Sigmoid colon (tissue), 4 donors: ENCODE data around the gene FGFBP3.

Experiments
- EP300 ChIP-seq, 4 donors: sonication (generic); formaldehyde crosslinking; IDR thresholded peaks; one replicate each; pipeline ENCODE4 v1.6.1; 2017; ENCODE audit warnings: antibody characterized with exemption in 4 of 4
- POLR2A ChIP-seq, 2 donors: fragments of 450-650 bp; IDR thresholded peaks; one replicate each; pipeline ENCODE4 v1.6.1; 2016; ENCODE audit warnings: antibody characterized with exemption in 2 of 2, mild to moderate bottlenecking in 2 of 2, moderate library complexity in 2 of 2
- TF ChIP-seq, protein P1 (sequence below), 4 experiments: fragments of 450-650 bp in 3 of 4; fragments of 200-600 bp in 1 of 4; IDR thresholded peaks; one replicate each; pipeline ENCODE4 v1.5.1; 2016 to 2019; ENCODE audit warnings: antibody characterized with exemption in 4 of 4, mild to moderate bottlenecking in 3 of 4, moderate library complexity in 2 of 4

DNA sequence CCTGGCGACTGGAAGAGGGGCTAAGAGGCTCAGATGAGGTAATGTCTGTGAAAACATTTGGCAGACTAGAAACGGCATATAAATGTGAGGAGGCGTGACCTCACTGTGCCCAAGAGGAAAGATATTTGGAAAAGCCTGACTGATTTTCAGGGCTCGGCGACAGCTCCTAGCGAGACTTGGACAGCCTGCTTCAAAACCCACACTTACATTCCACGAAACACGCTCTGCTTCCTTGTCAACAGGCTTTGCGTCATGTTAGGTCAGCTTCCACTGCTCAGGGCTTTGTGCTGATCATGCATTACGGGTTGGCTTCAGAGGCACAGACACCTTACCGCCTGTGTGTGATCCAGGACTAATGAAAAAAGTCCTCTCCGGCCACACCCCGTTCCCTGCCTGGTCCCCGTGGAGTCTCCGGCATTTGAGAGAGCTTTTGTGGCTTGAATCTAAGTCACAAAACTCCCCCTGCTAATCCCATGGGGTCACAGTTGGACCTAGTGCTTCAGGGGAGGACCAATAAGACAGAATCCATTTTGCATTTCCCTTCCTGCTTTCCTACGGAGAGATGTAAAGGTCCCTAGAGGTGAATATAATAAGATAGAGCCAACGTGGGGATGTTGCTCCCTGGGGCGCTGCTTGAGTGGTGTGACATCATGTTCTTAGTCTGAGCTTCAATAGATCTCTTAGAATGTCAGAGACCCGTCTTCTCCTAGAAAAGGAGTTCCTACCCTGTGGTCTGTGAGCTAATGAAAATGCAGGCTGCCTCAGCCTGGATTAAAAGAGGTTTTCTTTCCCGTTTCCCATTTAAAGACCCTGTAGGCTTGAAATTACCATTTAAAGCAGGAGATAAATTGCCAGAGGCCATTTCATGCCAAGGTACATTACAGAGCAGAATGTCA lies 25.5 kb downstream of the FGFBP3 start:
- TF ChIP-seq, protein P1, sequence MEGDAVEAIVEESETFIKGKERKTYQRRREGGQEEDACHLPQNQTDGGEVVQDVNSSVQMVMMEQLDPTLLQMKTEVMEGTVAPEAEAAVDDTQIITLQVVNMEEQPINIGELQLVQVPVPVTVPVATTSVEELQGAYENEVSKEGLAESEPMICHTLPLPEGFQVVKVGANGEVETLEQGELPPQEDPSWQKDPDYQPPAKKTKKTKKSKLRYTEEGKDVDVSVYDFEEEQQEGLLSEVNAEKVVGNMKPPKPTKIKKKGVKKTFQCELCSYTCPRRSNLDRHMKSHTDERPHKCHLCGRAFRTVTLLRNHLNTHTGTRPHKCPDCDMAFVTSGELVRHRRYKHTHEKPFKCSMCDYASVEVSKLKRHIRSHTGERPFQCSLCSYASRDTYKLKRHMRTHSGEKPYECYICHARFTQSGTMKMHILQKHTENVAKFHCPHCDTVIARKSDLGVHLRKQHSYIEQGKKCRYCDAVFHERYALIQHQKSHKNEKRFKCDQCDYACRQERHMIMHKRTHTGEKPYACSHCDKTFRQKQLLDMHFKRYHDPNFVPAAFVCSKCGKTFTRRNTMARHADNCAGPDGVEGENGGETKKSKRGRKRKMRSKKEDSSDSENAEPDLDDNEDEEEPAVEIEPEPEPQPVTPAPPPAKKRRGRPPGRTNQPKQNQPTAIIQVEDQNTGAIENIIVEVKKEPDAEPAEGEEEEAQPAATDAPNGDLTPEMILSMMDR (IDR thresholded peaks at IDR 0.05) = no peak
- TF ChIP-seq POLR2A (IDR thresholded peaks at IDR 0.05) = no peak
- TF ChIP-seq EP300 (IDR thresholded peaks at IDR 0.05) = no peak
